RWPE2 (cell line): Measurements from ENCODE around the gene RABAC1.

Experiments
- ATAC-seq: fragments of 200-7000 bp; cut with Tn5 transposase; 3 replicates; pipeline ENCODE4 v1.9.1; 2021; ENCODE audit warnings: low read depth
- DNase-seq: peaks from one replicate; pipeline ENCODE4 v3.0.0-alpha.2; 2020; ENCODE audit warnings: low spot score
- H3K27ac ChIP-seq: fragments of 450-650 bp; 2 replicates; pipeline ENCODE4 v1.5.1; 2017; ENCODE audit warnings: mild to moderate bottlenecking; ENCODE audit not compliant: poor library complexity, severe bottlenecking
- H3K27me3 ChIP-seq: fragments of 250-450 bp; sonication (Bioruptor Pico); 2 replicates; pipeline ENCODE4 v1.5.1; 2021; ENCODE audit warnings: mild to moderate bottlenecking, moderate library complexity; ENCODE audit not compliant: insufficient read depth, poor library complexity, severe bottlenecking
- H3K36me3 ChIP-seq: fragments of 250-450 bp; sonication (Bioruptor Pico); 2 replicates; pipeline ENCODE4 v1.5.1; 2020; ENCODE audit warnings: low read depth, mild to moderate bottlenecking, moderate library complexity
- H3K4me1 ChIP-seq: fragments of 250-450 bp; sonication (Bioruptor Pico); 2 replicates; pipeline ENCODE4 v1.5.1; 2021; ENCODE audit warnings: mild to moderate bottlenecking, moderate library complexity; ENCODE audit not compliant: insufficient read depth, poor library complexity, severe bottlenecking
- H3K4me3 ChIP-seq: fragments of 250-450 bp; sonication (Bioruptor Pico); 2 replicates; pipeline ENCODE4 v1.5.1; 2021; ENCODE audit warnings: mild to moderate bottlenecking, moderate library complexity; ENCODE audit not compliant: severe bottlenecking
- H3K9me3 ChIP-seq: fragments of 250-450 bp; sonication (Bioruptor Pico); 2 replicates; pipeline ENCODE4 v1.5.1; 2021; ENCODE audit warnings: mild to moderate bottlenecking, moderate library complexity; ENCODE audit not compliant: severe bottlenecking
- CTCF ChIP-seq: fragments of 450-650 bp; IDR thresholded peaks from one replicate; pipeline ENCODE4 v1.5.1; 2017; ENCODE audit warnings: mild to moderate bottlenecking, moderate library complexity; ENCODE audit not compliant: poor library complexity, severe bottlenecking

The RABAC1 gene

GRCh38 chr19:41922585-41922984, 36.5 kb downstream of the RABAC1 start:
- no peaks in the 10 kb centered on the region for H3K9me3 ChIP-seq
- H3K36me3 ChIP-seq, result no peaks in the 10 kb centered on the region
- no peak for DNase-seq
- H3K4me3 ChIP-seq, result no peak overlapping the region
- TF ChIP-seq CTCF, result no peak
- H3K27ac ChIP-seq, result no peak overlapping the region
- peaks cover 61% of the 10 kb centered on the region for H3K27me3 ChIP-seq
- no peak for ATAC-seq
- H3K4me1 ChIP-seq, result no peaks in the 10 kb centered on the region

- Histone ChIP-seq H3K4me1 (no peaks in the 10 kb centered on the region), H3K9me3 (no peaks in the 10 kb centered on the region), H3K36me3 (no peaks in the 10 kb centered on the region), H3K4me3 (no peak overlapping the region), H3K27me3 (peaks cover 59% of the 10 kb centered on the region), H3K27ac (no peak overlapping the region)
- TF ChIP-seq CTCF, result no peak
- DNase-seq (no peak), ATAC-seq (no peak)
Observed at GRCh38 chr19:41921577-41922576, 37.2 kb downstream of the RABAC1 start.

GRCh38 chr19:41920882-41921576, 38.1 kb downstream of the RABAC1 start:
- Histone ChIP-seq H3K9me3 (no peaks in the 10 kb centered on the region), H3K27me3 (peaks cover 61% of the 10 kb centered on the region), H3K4me3 (no peak overlapping the region), H3K27ac (no peak overlapping the region), H3K36me3 (no peaks in the 10 kb centered on the region), H3K4me1 (no peaks in the 10 kb centered on the region)
- ATAC-seq (no peak), DNase-seq (no peak)
- no peak for TF ChIP-seq CTCF

GRCh38 chr19:41919948-41920712, 39.0 kb downstream of the RABAC1 start:
- Histone ChIP-seq H3K4me1 (no peaks in the 10 kb centered on the region), H3K36me3 (no peaks in the 10 kb centered on the region), H3K9me3 (no peaks in the 10 kb centered on the region), H3K4me3 (no peak overlapping the region), H3K27me3 (peaks cover 61% of the 10 kb centered on the region), H3K27ac (no peak overlapping the region)
- no peak for ATAC-seq
- DNase-seq, result no peak
- no peak for TF ChIP-seq CTCF
